ENCODE results near the gene CNTNAP5.

CNTNAP5 gene

DNA sequence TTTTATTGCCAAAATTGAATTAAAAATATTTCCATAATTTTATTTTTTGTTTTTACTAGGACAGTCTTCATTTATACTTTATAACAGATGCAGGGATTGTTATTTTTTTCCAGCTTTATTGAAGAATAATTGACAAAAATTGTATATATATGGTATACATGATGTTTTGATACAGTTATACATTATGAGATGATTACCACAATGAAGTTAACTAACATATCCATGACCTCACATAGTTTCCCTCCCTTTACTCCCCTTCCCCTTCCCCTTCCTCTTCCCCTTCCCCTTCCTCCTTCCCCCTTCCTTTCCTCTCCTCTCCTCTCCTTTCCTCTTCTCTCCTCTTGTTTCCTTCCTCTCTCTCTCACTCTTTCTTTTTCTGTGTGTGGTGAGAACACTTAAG lies 700.1 kb downstream of the CNTNAP5 start:
- no peak for DNase-seq

DNA sequence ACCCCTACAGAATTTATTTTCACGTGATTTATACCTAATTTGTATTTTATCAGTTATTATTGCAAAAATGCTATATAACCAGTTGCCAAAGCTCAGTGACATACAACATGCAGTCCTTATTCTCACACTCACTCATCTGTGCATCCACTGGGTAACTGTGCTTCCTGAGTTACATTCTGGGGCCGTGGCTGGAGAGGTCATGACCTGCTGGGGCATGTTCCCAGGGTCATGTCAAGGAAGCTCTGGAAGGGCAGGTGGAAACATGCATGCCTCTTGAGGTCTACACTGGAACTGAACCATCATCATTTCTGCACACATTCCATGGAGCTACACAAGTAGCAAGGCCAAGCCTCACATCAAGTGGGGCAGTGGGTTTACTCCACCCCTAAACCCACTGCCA lies 715.5 kb downstream of the CNTNAP5 start:
- DNase-seq: no peak

DNA sequence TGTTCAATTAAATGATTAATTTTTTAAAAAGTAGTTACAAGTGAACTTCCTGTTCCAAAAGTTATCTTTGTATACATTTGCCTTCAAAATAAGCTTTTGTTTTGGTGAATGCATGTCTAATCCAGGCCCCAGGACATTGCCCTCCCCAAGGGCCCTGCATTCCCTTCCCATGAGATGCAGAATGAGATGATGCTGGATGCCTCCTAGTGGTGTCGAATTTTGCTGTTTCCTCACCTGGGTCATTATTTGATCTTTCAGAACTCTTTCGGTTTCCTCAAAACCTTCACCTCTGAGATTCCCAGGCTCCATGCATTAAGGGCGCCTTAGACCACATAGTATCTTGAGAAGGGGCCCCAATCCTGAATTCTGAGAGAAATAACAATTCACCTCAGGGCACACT lies 728.8 kb downstream of the CNTNAP5 start:
- DNase-seq: no peak

DNA sequence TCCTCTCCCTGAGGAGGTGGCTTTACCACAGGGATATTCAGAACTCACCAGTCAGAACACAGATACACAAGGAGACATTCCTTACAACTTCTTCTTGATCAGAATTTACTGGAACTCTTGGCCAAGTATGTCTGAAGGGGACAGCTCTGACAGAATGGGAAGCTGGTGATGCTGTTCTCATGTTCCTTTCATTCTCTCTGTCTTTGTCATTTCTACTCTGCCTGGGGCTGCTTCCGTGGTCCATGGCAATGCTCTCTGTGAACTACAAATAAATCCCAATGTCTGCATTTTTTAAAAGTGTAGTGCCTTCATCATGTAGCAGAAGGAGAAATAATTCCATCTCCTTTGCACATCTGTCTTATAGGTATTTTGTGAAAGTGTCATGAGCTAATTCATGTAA lies 730.3 kb downstream of the CNTNAP5 start:
- DNase-seq: no peak

DNA sequence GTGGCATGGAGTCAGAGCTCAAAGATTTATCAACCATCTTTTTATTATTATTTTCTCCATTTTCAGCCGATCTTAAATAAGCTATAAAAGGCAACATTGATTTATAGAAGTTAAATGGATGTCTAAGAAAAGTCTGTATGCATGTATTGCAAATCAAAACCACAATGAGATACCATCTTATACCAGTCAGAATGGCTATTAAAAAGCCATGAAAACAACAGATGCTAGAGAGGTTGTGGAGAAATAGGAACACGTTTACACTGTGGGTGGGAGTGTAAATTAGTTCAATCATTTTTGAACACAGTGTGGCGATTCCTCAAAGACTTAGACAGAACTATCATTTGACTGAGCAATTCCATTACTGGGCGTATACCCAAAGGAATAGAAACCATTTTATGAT lies 731.0 kb downstream of the CNTNAP5 start:
- no peak for DNase-seq

DNA sequence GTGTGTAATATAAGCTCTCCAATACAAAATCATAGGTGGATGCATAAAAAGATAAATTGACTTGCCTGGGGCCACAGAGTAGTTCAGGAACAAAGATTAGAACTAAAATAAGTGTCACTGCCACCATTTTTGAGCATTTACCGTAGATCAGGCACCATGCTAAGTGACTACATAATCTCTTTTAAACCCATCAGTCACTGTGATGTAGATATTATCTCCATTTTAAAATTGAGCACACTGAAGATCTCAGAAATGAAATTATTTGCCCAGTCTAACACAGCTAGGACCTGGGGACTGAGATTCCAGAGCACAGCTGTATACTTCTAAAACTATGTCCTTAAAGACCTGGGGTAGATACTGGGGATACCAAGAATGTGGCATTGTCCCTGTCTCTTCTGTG lies 737.3 kb downstream of the CNTNAP5 start:
- no peak for DNase-seq

DNA sequence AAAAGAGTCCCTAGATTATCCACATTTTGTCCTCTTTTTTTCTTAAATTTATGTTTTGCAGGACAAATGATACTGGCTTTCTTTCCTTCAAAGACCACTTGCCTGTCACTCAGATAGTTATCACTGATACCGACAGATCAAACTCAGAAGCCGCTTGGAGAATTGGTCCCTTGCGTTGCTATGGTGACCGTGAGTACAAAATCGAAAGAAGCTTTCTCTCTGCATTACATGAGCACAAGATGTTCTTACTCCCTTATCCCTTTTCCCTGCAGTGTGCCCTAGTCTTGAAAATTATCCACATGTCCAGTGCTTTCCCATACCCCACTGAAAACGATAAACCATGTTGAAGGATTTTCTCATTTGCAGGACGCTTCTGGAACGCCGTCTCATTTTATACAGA lies 738.5 kb downstream of the CNTNAP5 start:
- no peak for DNase-seq

DNA sequence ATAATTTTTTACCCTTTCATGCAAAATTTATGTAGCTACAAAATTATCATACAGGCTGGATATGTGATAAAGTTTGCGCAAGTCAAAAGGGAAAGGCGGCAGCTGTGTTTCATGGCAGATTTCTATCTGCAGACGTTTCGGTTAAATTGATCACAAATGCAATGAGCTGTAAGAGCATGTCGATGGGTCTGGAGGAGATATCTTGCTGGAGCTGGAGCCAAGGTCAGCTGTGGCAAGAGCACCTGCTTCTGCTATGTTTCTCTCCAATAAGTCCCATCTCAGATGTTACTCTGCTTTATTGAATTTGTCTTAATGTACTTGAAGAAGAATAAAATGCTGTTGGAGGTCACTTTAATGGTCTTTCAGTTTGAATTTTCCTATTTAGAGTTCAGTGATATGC lies 749.7 kb downstream of the CNTNAP5 start:
- no peak for DNase-seq

DNA sequence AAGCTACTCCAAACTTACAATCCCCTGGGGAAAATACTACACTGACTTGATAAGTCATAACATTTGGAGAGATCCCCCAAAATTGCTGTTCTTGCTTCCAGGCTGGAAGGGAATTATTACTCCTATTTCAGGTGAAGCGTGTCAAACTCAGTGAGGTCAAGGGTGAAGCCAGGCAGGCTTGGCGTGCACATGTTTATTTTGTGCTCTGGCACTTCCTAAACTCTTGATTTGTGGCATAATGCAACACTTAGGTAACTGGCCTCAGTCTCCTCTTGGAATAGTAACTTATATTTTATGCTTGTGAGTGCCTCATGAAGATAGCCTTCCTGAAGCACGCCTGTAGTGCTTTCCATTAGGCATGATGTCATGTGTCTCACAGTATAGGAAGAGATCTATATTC lies 751.2 kb downstream of the CNTNAP5 start:
- DNase-seq: no peak

DNA sequence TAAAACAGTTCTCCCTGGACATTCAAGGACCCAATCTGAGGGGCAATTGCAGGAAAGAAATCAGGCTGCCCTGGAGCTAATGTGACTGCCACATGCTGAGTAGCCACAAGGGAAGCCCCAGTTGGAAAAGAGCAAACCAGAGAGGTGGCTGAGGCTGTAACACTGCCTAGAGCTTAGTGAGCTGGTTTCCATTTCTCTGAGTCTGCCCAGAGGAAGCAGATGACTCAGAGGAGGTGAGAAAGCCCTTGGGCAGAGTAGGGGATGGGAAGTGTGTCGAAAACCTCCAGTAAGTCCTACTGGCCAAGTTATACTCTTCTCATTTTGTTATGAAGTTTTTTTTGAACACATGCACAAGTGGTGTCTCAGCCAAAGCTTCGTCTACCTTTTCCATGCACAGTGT lies 753.0 kb downstream of the CNTNAP5 start:
- no peak for DNase-seq

DNA sequence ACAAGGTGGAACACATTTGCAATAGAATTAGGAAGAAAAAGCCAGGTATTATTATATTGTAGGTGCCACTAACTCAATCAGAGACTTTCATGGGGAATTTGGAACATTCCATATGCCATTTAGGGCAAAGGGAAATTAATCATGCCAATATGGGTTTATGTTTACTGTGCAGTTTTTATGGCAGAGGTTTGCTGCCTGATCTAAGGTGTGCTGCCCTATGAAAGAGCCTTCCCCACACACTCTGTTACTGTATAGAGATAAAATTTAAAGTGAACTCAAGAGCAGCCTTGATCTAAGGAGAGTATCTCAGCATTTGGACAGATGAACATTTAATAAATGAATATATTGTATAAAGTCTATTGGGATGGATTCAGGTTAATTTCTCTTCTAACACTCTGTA lies 771.6 kb downstream of the CNTNAP5 start:
- DNase-seq: no peak

DNA sequence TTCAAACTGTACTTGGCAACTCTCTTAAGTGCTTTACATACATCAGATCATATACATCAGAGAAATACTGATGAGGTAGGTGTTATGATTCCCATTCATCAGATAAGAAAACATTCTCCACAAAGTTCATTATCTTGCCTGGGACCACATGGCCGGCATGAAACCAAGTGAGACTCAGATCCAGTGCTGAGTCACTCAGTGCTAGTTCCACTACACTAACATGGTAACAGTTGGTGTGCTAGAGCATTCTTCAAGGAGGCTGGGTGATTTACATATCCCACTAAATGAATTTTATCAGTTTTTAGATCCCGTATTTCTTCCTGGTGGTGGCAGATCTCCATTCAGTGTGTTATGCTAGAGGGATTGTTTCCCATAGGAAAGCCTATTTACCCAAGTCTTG lies 772.0 kb downstream of the CNTNAP5 start:
- no peak for DNase-seq

DNA sequence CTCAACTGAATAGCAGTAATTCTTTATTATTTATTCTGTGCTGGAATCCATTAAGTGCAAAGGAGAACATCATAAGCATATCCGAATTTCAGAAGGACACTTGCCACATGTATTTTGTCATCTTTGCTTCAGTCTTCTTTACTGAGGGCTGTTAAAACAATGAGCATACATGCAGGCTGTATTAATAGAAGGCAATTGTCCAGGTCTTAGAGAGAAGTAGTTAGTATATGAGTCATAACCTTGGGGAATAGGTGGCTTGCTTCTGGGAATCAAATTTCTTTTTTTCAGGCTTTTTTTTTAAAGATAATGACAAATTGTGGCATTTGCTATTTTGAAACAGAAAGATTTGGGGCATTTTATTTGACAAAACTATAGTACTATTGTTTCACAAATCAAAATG lies 773.5 kb downstream of the CNTNAP5 start:
- DNase-seq: no peak

DNA sequence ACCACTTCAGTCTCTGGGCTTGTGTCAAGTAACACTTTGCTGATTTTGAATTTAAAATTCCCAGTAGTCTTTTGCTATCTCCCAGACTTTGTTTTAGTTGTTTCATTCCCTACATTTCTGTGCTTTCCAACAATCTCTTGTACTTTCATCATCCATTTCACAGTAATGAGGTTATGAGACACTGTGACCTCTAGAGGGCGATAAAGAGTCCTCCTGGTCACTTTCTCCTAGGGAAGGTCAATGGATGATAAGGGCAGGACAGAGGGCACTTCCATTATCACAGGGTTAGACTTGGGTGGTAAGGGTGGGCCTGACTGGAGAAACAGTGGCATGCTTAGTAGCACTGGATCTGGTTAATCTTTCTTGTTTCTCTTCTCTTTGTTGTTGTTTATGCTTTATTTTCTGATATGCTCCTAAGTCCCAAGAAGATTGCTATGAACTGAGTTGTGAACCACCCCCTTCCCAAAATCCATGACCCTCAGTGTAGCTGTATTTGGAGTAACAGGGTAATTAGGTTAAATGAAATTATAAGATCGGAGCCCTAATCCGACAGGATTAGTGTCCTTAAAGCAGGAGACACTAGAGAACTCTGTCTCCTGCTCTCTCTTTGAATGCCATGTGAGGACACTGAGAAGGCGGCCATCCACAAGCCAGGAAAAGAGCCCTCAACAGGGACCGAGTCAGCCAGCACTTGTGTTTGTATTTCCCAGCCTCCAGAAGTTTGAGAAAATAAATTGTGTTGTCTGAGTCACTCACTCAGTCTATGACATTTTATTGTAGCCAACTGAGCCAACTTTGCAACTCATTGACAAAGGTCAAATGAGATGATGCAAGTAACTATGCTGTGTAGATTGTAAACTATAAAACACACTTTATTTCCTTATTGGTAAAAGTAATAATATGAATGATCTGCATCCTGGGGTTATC lies 779.2 kb downstream of the CNTNAP5 start:
- no peak for DNase-seq

DNA sequence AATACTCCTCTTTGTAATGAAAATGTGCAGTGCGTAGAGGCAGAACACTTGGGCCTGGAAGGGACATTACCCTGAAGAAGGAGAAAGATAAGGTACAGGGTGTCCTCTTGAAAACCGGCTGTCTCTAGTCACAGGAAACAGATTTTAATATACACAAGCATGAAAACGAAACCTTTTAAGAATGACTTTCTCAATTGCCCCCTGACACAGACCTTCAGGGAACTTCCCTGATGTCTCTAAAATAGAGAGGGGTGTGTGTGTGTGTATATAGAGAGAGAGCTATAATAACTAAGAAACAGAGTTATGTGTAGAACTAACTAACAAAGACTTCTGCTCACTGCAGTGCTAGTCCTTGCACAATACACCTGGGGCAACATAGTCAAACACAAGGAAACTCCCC lies 780.0 kb downstream of the CNTNAP5 start:
- no peak for DNase-seq

DNA sequence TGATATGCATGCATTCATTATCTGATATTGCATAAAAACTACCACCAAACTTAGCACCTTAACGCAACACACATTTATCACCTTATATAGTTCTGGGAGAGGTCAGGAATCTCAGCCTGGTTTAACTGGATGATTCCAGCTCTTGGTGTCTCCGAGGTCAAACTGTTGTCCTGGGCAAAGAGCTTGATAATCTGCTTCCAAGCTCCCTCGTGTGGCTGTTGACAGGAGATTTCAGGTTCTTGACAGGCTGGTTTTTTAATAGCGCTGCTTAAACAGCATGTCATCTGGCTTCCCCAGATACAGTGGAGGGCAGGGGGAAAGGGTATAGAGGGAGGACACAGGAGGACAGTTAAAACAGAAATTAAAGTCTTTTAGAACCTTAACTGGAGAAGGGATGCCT lies 785.0 kb downstream of the CNTNAP5 start:
- no peak for DNase-seq

DNA sequence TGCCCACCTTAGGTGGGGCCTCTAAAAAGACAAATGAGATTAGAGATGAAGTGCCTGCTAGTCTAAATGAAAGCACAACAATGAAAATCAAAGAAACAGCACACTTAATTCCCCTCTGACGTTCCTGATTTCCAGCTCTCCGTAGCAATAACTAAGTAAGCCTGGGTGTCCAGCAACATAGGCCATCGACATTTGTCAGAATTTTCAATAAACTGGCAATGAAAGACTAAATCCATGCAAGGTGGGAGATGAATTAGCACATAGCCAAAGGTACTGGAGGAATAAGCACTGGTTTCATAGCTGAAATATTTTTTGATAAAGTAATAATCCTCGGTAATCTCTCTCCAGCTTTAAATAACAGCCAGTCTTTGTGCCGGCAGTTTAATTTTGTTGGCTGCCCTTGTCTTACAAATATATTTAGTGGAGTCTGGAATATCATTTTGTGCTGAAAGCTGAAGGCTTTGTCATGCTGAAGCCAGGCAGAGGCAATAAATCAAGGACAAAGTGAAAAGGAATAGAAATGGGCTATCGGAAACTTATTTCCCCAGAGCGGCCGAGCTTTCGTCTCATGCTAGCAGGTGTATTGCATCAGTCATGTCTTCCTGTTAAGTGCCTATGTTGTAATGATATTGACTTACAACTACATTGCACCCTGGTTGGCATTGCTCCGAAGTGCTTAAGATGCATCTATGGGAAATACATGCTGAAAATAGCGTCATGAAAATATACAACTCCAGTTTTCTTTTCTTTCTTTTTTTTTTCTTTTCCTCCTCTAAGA lies 790.1 kb downstream of the CNTNAP5 start:
- no peak for DNase-seq

DNA sequence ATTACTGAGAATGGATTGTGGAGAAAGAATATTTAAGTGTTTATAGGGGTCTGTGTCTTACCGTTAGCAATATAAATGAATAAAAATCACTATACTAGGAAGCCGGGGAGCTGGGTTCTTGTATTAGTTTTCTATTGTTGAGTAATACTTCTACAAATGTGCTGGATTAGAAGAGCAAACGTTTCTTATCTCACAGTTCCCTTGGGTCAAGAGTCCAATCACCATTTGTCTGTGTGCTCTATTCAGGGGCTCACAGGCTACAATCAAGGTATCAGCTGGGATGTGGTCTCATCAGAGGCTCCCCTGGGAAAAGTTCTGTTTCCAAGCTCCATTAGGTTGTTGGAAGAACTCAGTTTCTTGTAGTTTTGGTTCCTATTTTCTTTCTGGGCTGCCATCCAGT lies 790.9 kb downstream of the CNTNAP5 start:
- DNase-seq: no peak

DNA sequence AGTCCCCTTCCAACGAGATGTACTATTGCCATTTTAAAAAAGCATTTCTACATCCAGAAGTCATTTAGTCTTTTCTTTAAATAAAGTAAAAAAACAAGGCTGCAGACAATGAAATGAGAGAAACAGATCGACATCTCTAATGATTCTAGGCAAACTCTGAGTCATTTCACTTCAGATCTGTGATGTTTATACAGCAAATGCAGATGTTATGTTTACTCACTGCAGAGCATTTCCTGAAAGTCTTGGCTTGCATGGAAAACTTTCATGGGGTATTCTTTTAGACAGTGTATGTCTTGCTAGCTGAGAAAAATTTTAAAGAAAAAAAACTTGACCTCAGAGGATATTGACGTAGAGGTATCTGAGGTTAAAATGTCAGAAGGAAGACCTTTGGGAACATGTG lies 797.4 kb downstream of the CNTNAP5 start:
- no peak for DNase-seq

DNA sequence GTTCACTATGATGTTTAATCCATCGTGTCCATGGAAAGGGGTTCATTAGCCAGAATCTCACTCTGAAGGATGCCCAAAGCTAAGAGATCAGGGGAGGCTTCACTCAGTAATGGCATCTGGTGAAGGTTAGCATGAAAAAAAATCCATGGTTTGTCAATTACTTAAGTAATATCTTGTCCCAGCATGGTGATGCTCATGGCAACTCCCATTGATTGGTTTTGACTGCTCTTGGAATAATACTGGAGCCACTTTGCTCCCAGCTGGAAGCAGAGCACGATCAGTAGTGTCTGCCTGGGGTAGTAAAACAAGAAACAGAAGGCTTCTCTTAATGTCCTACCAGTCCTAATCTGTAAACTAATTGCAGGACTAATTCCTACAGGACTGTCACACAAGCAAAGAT lies 799.4 kb downstream of the CNTNAP5 start:
- DNase-seq: no peak

DNA sequence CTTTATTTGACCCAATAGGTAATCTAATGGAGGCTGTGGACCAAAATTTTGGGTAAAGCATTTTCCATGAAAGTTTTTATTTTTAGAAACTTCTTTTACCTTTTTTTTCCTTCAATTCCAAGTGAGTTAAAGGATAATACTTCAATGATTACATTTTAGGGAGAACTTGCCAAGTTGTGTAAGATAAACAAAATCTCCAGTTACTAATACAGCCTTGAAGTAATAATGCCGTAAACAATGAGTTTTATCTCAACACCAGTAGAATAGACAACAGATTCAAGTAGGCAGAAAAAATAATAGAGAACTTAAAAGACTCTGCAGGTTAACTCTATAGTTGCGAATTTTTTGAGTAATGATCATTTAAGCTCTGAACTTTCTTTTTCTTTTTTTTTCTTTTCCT lies 807.4 kb downstream of the CNTNAP5 start:
- no peak for DNase-seq

DNA sequence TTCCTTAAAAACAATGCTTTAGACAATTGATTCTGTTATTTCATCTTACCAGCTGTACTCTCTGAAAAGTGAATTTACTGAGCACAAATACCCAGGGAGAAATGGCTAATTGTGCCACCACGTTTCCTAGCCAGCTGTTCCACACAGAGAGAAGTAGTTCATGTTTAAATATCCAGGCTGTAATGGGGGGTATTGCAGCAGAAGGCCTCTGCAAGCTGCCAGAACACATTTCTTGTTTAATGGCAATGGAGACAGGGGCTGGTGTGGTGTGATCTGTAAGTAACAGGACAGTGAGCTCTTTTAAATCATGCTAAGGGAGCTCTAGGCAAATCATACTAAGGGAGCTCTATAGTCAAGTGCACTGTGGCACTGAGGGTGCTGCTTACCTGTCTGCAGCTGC lies 809.2 kb downstream of the CNTNAP5 start:
- DNase-seq: no peak

DNA sequence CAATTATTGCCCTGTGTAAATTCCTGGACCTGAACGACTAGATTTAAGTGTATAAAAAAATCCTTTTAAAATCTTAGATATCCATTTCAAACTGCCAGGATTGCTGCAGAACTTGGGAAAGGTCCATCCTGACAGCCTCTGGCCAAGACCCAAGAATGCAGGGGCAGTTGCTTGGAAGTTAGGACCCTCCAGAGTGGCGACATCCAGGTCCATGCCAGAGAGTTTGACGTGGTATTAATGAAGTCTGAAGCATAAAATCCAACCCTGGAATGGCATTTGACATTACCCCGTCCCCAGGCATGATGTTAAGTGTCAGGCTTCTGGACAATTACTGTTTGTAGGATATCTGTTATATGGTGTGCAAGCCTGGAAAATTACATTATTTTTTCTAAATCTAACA lies 810.2 kb downstream of the CNTNAP5 start:
- DNase-seq: no peak

DNA sequence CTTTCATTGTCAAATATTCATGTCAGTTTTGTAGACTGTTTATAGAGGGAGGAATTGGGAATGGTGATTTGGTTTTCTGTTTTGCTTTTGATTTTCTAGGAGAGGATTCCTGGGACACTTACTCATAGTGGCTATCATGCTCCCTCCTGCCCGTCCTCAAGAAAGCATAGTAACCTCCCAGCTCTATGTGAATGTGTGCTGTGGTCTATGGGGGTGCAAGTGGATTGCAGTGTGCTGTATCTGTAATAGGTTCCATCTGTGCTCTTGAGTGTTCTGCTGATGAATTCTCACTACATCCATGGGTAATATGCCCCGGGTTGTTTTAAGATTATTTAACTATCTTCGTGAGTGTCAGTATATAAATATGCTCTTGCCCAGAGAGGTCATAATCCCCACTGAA lies 811.3 kb downstream of the CNTNAP5 start:
- no peak for DNase-seq

Data from stimulated activated CD4-positive, alpha-beta T cell treated with anti-CD3 and anti-CD28 coated beads, Interleukin-4, amount 100 ng/mL, for 1 hour (primary cell).